Measurements from ENCODE around the gene SRCIN1.

DNA sequence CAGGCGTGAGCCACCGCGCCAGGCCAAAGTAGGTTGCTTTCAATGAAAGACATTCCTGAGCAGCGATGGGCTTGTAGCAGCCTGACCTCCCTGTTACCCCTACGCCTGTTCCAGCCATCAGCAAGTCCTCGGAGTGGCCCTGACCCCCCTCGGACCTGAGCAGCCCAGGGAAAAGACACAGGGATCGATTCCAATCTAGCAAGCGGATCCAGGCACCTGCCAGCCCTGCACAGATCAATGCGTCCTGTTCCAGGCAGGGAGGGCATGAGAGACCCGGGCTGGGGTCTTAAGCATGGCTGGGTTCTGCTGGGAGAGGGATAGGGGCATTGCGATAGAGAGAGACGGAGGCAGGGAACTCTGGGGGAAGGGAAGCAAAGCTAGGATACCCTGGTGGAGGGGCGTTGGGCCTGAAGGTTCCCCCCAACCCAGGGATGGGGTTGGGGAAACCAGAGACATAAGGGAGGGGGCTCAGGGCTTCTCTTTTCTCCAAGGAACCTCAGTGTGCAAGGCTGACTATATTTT, 21.9 kb downstream of the SRCIN1 start:
- TF ChIP-seq CTCF (IDR thresholded peaks at IDR 0.05) (no peak), POLR2AphosphoS5 (IDR thresholded peaks at IDR 0.05) (no peak)
